Panc1 (cell line): ENCODE measurements around the gene NTN4.

Experiments
- POLR2AphosphoS5 ChIP-seq: IDR thresholded peaks from 2 replicates; pipeline ENCODE4 v1.6.1; 2012; ENCODE audit warnings: mild to moderate bottlenecking, low read depth, low read length, moderate library complexity
- TF ChIP-seq, protein P1 (sequence below): fragments of 450-650 bp; IDR thresholded peaks from 2 replicates; pipeline ENCODE4 v1.5.1; 2017; ENCODE audit warnings: mild to moderate bottlenecking
- TF ChIP-seq, protein P2 (sequence below), 2 experiments: IDR thresholded peaks; 2 replicates each; pipeline ENCODE4 v1.6.1; 2011 to 2012; ENCODE audit warnings: low read depth in 2 of 2, control low read depth in 1 of 2, low read length in 1 of 2, mild to moderate bottlenecking in 1 of 2, moderate library complexity in 1 of 2; ENCODE audit not compliant: insufficient read depth in 1 of 2

DNA sequence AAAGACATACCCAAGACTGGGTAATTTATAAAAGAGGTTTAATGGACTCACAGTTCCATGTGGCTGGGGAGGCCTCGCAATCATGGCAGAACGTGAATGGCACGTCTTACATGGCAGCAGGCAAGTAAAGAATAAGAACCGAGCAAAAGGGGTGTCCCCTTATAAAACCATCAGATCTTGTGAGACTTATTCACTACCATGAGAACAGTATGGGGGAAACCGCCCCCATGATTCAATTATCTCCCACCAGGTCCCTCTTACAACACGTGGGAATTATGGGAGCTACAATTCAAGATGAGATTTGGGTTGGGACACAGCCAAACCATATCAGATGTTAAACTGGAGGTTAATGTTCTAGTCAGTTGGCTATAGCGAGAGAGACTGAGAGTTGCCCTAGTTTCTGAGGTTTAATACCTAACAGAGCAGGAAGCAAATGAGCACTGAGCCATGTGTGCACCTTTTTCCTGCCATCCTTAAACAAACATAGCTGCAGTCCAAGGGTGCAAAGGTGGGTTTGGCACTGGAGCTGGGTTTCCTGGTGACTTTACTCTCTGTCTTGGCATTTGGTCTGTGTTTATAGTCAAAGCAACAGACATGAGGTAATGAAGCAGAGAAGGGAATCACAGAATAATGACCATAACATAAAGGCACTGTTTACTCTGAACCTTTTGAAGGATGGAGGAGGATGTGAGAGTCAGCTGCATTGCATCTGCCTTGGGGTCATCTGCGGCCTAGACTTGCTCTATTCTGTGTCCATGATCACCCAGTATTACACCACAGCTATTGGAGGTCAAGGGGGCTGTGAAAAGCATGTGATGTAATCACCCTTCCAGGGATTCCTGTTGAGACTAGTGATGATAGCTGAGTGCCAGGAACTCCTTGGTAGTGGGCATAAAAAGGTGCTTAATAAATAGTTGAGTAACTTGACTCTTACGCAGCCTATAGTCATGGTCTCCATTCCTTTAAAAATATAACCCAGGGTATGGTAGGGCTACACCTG lies 155.6 kb downstream of the NTN4 start:
- TF ChIP-seq POLR2AphosphoS5, result no peak
- TF ChIP-seq, protein P1, sequence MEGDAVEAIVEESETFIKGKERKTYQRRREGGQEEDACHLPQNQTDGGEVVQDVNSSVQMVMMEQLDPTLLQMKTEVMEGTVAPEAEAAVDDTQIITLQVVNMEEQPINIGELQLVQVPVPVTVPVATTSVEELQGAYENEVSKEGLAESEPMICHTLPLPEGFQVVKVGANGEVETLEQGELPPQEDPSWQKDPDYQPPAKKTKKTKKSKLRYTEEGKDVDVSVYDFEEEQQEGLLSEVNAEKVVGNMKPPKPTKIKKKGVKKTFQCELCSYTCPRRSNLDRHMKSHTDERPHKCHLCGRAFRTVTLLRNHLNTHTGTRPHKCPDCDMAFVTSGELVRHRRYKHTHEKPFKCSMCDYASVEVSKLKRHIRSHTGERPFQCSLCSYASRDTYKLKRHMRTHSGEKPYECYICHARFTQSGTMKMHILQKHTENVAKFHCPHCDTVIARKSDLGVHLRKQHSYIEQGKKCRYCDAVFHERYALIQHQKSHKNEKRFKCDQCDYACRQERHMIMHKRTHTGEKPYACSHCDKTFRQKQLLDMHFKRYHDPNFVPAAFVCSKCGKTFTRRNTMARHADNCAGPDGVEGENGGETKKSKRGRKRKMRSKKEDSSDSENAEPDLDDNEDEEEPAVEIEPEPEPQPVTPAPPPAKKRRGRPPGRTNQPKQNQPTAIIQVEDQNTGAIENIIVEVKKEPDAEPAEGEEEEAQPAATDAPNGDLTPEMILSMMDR, result no peak
- TF ChIP-seq, protein P2, sequence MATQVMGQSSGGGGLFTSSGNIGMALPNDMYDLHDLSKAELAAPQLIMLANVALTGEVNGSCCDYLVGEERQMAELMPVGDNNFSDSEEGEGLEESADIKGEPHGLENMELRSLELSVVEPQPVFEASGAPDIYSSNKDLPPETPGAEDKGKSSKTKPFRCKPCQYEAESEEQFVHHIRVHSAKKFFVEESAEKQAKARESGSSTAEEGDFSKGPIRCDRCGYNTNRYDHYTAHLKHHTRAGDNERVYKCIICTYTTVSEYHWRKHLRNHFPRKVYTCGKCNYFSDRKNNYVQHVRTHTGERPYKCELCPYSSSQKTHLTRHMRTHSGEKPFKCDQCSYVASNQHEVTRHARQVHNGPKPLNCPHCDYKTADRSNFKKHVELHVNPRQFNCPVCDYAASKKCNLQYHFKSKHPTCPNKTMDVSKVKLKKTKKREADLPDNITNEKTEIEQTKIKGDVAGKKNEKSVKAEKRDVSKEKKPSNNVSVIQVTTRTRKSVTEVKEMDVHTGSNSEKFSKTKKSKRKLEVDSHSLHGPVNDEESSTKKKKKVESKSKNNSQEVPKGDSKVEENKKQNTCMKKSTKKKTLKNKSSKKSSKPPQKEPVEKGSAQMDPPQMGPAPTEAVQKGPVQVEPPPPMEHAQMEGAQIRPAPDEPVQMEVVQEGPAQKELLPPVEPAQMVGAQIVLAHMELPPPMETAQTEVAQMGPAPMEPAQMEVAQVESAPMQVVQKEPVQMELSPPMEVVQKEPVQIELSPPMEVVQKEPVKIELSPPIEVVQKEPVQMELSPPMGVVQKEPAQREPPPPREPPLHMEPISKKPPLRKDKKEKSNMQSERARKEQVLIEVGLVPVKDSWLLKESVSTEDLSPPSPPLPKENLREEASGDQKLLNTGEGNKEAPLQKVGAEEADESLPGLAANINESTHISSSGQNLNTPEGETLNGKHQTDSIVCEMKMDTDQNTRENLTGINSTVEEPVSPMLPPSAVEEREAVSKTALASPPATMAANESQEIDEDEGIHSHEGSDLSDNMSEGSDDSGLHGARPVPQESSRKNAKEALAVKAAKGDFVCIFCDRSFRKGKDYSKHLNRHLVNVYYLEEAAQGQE (IDR thresholded peaks at IDR 0.05; ENCODE audit: insufficient read depth in 1 of 2, low read depth in 2 of 2, low read length in 1 of 2), result no peak
